CD14-positive monocyte (primary cell): ENCODE data around the gene CCDC15. TPM values are rescaled to one million over a fixed set of nuclear protein-coding genes. Genes with fewer than 3 reads are reported as not detected.

Source experiments
- DNase-seq, 3 donors: peaks; one replicate each; pipeline ENCODE4 v3.0.0-alpha.2; 2011 to 2022
- H2AFZ ChIP-seq: 2 replicates; pipeline ENCODE4 v1.6.0; 2012; ENCODE audit warnings: mild to moderate bottlenecking, low read depth, low read length, inconsistent platforms; ENCODE audit not compliant: insufficient read depth, poor library complexity, severe bottlenecking
- H3K27ac ChIP-seq, 2 donors: 1 replicate in 1 of 2; 2 replicates in 1 of 2; pipeline ENCODE4 v1.5.1; 2012 to 2013; ENCODE audit warnings: low read length in 2 of 2, control low read depth in 1 of 2, inconsistent platforms in 1 of 2, low read depth in 1 of 2, mild to moderate bottlenecking in 1 of 2
- H3K27me3 ChIP-seq, 2 donors: one replicate each; pipeline versions ENCODE4 v1.6.0 to v1.6.1; 2011 to 2013; ENCODE audit warnings: low read length in 2 of 2; ENCODE audit not compliant: control insufficient read depth in 2 of 2, insufficient read depth in 2 of 2
- H3K36me3 ChIP-seq, 2 donors: replicated peaks in 1 of 2; 1 replicate in 1 of 2; 2 replicates in 1 of 2; pipeline versions ENCODE4 v1.5.1 to v1.6.1; 2012 to 2013; ENCODE audit warnings: low read length in 2 of 2, control low read depth in 1 of 2, inconsistent platforms in 1 of 2, mild to moderate bottlenecking in 1 of 2; ENCODE audit not compliant: insufficient read depth in 2 of 2, control insufficient read depth in 1 of 2
- H3K4me1 ChIP-seq, 2 donors: 1 replicate in 1 of 2; 2 replicates in 1 of 2; pipeline versions ENCODE4 v1.5.1 to v1.6.1; 2012 to 2013; ENCODE audit warnings: low read length in 2 of 2, control low read depth in 1 of 2, inconsistent platforms in 1 of 2, mild to moderate bottlenecking in 1 of 2, moderate library complexity in 1 of 2; ENCODE audit not compliant: insufficient read depth in 2 of 2, control insufficient read depth in 1 of 2
- H3K4me2 ChIP-seq: replicated peaks from 2 replicates; pipeline ENCODE3; 2012; ENCODE audit warnings: low read length, moderate library complexity, mild to moderate bottlenecking; ENCODE audit not compliant: poor library complexity, severe bottlenecking; ENCODE audit errors: extremely low read depth
- H3K4me3 ChIP-seq, 3 experiments: fragments of 200-600 bp in 1 of 3; sonication (generic) in 1 of 3; replicated peaks in 1 of 3; 1 replicate in 2 of 3; 2 replicates in 1 of 3; pipeline ENCODE4 v1.5.1; 2011 to 2013; ENCODE audit warnings: low read length in 3 of 3, mild to moderate bottlenecking in 3 of 3, control low read depth in 2 of 3, low read depth in 2 of 3, inconsistent platforms in 1 of 3, moderate library complexity in 1 of 3
- H3K79me2 ChIP-seq: 2 replicates; pipeline ENCODE4 v1.6.0; 2012; ENCODE audit warnings: mild to moderate bottlenecking, control low read depth, inconsistent platforms, low read length, moderate library complexity; ENCODE audit not compliant: insufficient read depth
- H3K9ac ChIP-seq: 2 replicates; pipeline ENCODE4 v1.6.0; 2017; ENCODE audit warnings: low read length, mild to moderate bottlenecking; ENCODE audit not compliant: insufficient read depth, poor library complexity, severe bottlenecking
- H3K9me3 ChIP-seq, 2 donors: replicated peaks in 1 of 2; 1 replicate in 1 of 2; 2 replicates in 1 of 2; pipeline versions ENCODE4 v1.5.1 to v1.6.1; 2012 to 2013; ENCODE audit warnings: low read length in 2 of 2, control low read depth in 1 of 2; ENCODE audit not compliant: control insufficient read depth in 1 of 2, insufficient read depth in 1 of 2
- H4K20me1 ChIP-seq: 2 replicates; pipeline ENCODE4 v1.6.0; 2012; ENCODE audit warnings: mild to moderate bottlenecking, low read length, control low read depth, moderate library complexity; ENCODE audit not compliant: insufficient read depth
- H3K27ac Mint-ChIP-seq, 7 donors: one replicate each; pipeline ENCODE4 v1.8.0; 2020; ENCODE audit warnings: mild to moderate bottlenecking in 7 of 7, mixed read lengths in 7 of 7, moderate library complexity in 6 of 7, inconsistent platforms in 2 of 7
- H3K27me3 Mint-ChIP-seq, 3 donors: one replicate each; pipeline ENCODE4 v1.8.0; 2021 to 2022; ENCODE audit warnings: low read depth in 3 of 3, mild to moderate bottlenecking in 3 of 3, mixed read lengths in 3 of 3, moderate library complexity in 3 of 3, inconsistent platforms in 1 of 3
- H3K36me3 Mint-ChIP-seq, 2 donors: one replicate each; pipeline ENCODE4 v1.8.0; 2020; ENCODE audit warnings: mixed read lengths in 2 of 2, inconsistent platforms in 1 of 2, mild to moderate bottlenecking in 1 of 2
- H3K4me1 Mint-ChIP-seq: one replicate; pipeline ENCODE4 v1.8.0; 2020; ENCODE audit warnings: mild to moderate bottlenecking, mixed read lengths
- H3K4me3 Mint-ChIP-seq, 2 donors: one replicate each; pipeline ENCODE4 v1.8.0; 2020; ENCODE audit warnings: mild to moderate bottlenecking in 2 of 2, mixed read lengths in 2 of 2, moderate library complexity in 1 of 2
- H3K9me3 Mint-ChIP-seq, 7 donors: one replicate each; pipeline ENCODE4 v1.8.0; 2020 to 2022; ENCODE audit warnings: mixed read lengths in 7 of 7, mild to moderate bottlenecking in 6 of 7, moderate library complexity in 6 of 7, inconsistent platforms in 2 of 7
- CTCF ChIP-seq: fragments of 200-600 bp; IDR thresholded peaks from one replicate; pipeline ENCODE4 v1.8.0; 2022; ENCODE audit warnings: antibody characterized with exemption, mild to moderate bottlenecking
- WGBS: methylation state at CpG from one replicate; pipeline ENCODE4 v1.1.5; 2013; ENCODE audit warnings: missing lambda C conversion rate; ENCODE audit not compliant: insufficient coverage; 5-methylcytosine and 5-hydroxymethylcytosine counted together
- intact Hi-C, 2 donors: fragments of 100-400 bp; cut with micrococcal nuclease; formaldehyde crosslinking; loops; one replicate each; pipeline versions ENCODE4 v1.15.0 to v1.15.1; 2023
- polyA plus RNA-seq, 3 donors: library from polyadenylated mRNA; depleted of rRNA in 1 of 3; unstranded in 2 of 3; stranded (reverse) in 1 of 3; fragments of 300-500 nt in 2 of 3; fragments of >200 nt in 1 of 3; fragmentation: Illumina TruSeq in 2 of 3; gene quantifications; 1 replicate in 2 of 3; 2 replicates in 1 of 3; pipeline ENCODE4 v1.2.3, GENCODE V29; 2012 to 2021

CCDC15 gene
- polyA plus RNA-seq, 3 donors, result 0.24 to 0.32 (median 0.28) TPM

DNA sequence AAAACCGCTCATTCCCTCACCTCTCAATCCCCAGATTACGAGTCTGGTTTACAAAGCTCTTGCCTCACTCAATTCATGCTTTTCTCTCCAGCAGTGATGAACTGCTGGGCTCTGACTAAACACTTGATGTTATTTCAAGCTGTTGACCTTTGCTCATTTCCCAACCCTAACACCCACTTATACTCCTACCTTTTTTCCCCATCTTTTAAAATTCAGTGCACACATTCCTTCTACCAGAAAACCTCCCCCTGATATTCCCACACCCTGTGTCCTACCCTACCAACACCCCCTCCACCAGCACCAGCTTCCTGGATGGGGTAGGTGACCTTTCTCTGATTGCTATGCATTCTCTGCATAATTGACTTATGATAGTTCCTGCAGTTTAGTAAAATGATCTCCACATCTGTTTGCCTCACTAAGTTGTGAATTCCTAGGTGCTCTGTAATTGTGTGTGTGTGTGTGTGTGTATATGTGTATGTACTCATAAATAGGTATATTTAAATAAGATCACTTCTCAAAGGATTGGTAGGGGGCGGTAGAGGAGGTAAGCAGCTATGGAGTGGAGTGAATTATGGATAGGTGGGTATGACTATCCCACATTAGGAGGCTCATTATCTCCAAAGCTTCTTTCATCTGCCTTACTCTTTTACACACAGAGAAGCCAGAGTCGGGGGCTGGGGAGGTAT, 19.0 kb upstream of the CCDC15 start:
- H2AFZ ChIP-seq, result no peak overlapping the region
- H3K4me2 ChIP-seq, result no peak overlapping the region
- no peaks in the 10 kb centered on the region for H4K20me1 ChIP-seq
- 100% methylated on average over 2 of the region's 4 CpGs for WGBS
- Mint-ChIP-seq H3K27me3 (peaks cover 2 to 7% (median 6%) of the 10 kb centered on the region in 3 donors), H3K4me3 (no peak overlapping the region), H3K9me3 (peaks cover 2 to 13% (median 5%) of the 10 kb centered on the region in 7 donors), H3K4me1 (peaks cover 2% of the 10 kb centered on the region), H3K36me3 (no peaks in the 10 kb centered on the region), H3K27ac (no peak overlapping the region)
- peaks cover 0 to 2% of the 10 kb centered on the region in 2 donors for H3K27me3 ChIP-seq
- no peaks in the 10 kb centered on the region for H3K79me2 ChIP-seq
- peaks cover 0 to 5% of the 10 kb centered on the region in 2 donors for H3K9me3 ChIP-seq
- H3K27ac ChIP-seq, result no peak overlapping the region
- no peaks in the 10 kb centered on the region for H3K4me1 ChIP-seq
- H3K9ac ChIP-seq, result no peak overlapping the region
- intact Hi-C loops, result no loop called here
- no peak for DNase-seq
- no peak overlapping the region for H3K4me3 ChIP-seq
- no peaks in the 10 kb centered on the region for H3K36me3 ChIP-seq
- TF ChIP-seq CTCF, result no peak

GRCh38 chr11:124935548-124936514, 18.2 kb upstream of the CCDC15 start, which contains the start of gene HEPACAM:
HEPACAM (minus strand) TSS chr11:124936047; CDS start chr11:124936006, 41 bp downstream.
- H2AFZ ChIP-seq, result no peak within 1 kb of the TSS
- no peaks in the 10 kb centered on the region for H3K36me3 Mint-ChIP-seq
- no peak within 1 kb of the TSS for H3K4me3 ChIP-seq
- H3K79me2 ChIP-seq, result no peaks in the 10 kb centered on the region
- peaks cover under 1% of the 10 kb centered on the region for H3K4me1 Mint-ChIP-seq
- no peaks in the 10 kb centered on the region for H3K4me1 ChIP-seq
- no peak within 1 kb of the TSS for H3K4me3 Mint-ChIP-seq
- DNase-seq, result no peak
- peak within 1 kb of the TSS in 1 of 7 donors; percentile 58 for H3K27ac Mint-ChIP-seq
- intact Hi-C loops, result no loop called here
- H3K9me3 Mint-ChIP-seq, result peaks cover 2 to 13% (median 5%) of the 10 kb centered on the region in 7 donors
- no peak within 1 kb of the TSS for H3K27ac ChIP-seq
- WGBS, result 97% methylated on average over 14 of the region's 18 CpGs
- no peak for TF ChIP-seq CTCF
- H3K9me3 ChIP-seq, result peaks cover 0 to 5% of the 10 kb centered on the region in 2 donors
- H3K4me2 ChIP-seq, result no peak within 1 kb of the TSS
- H3K36me3 ChIP-seq, result no peaks in the 10 kb centered on the region
- peaks cover 0 to 2% of the 10 kb centered on the region in 2 donors for H3K27me3 ChIP-seq
- no peaks in the 10 kb centered on the region for H4K20me1 ChIP-seq
- H3K27me3 Mint-ChIP-seq, result peaks cover 2 to 7% (median 6%) of the 10 kb centered on the region in 3 donors
- H3K9ac ChIP-seq, result no peak within 1 kb of the TSS
